IMR-90 (cell line): Measurements from ENCODE around the gene TBL3.

Experiments used
- BHLHE40 ChIP-seq: fragments of 150-350 bp; IDR thresholded peaks from 2 replicates; pipeline ENCODE4 v1.6.1; 2016; ENCODE audit warnings: mild to moderate bottlenecking, low read depth, low read length
- CHD1 ChIP-seq: IDR thresholded peaks from 2 replicates; pipeline ENCODE4 v1.6.1; 2012; ENCODE audit warnings: low read depth, low read length, improper control_type of control experiment
- FOS ChIP-seq: fragments of 150-350 bp; IDR thresholded peaks from 2 replicates; pipeline ENCODE4 v1.6.1; 2016; ENCODE audit warnings: low read depth, low read length
- MAFK ChIP-seq: IDR thresholded peaks from 2 replicates; pipeline ENCODE4 v1.6.1; 2012; ENCODE audit warnings: low read depth, low read length, improper control_type of control experiment
- MAZ ChIP-seq: IDR thresholded peaks from 2 replicates; pipeline ENCODE4 v1.6.1; 2012; ENCODE audit warnings: low read depth, mild to moderate bottlenecking, low read length, improper control_type of control experiment, moderate library complexity, borderline replicate concordance
- MXI1 ChIP-seq: IDR thresholded peaks from 2 replicates; pipeline ENCODE4 v1.6.1; 2012; ENCODE audit warnings: low read depth, mild to moderate bottlenecking, low read length, moderate library complexity, borderline replicate concordance
- POLR2A ChIP-seq: IDR thresholded peaks from 2 replicates; pipeline ENCODE4 v1.6.1; 2012; ENCODE audit warnings: mild to moderate bottlenecking, low read depth, low read length
- RAD21 ChIP-seq: IDR thresholded peaks from 2 replicates; pipeline ENCODE4 v1.6.1; 2012; ENCODE audit warnings: low read length, improper control_type of control experiment
- RFX5 ChIP-seq: IDR thresholded peaks from 2 replicates; pipeline ENCODE4 v1.8.0; 2012; ENCODE audit warnings: low read depth, mild to moderate bottlenecking, low read length, moderate library complexity
- SMC3 ChIP-seq: fragments of 150-350 bp; IDR thresholded peaks from 2 replicates; pipeline ENCODE4 v1.6.1; 2016; ENCODE audit warnings: low read depth, mild to moderate bottlenecking, antibody characterized with exemption, low read length, moderate library complexity
- USF2 ChIP-seq: fragments of 150-350 bp; IDR thresholded peaks from 2 replicates; pipeline ENCODE4 v1.6.1; 2017; ENCODE audit warnings: mild to moderate bottlenecking, antibody characterized with exemption, low read length, low read depth
- TF ChIP-seq, protein P1 (sequence below): conservative IDR thresholded peaks from 2 replicates; pipeline ENCODE4 v1.5.1; 2012; ENCODE audit warnings: mild to moderate bottlenecking, low read depth, low read length, improper control_type of control experiment
- TF ChIP-seq, protein P2 (sequence below): fragments of 150-350 bp; IDR thresholded peaks from 2 replicates; pipeline ENCODE4 v1.6.1; 2016; ENCODE audit warnings: low read depth, mild to moderate bottlenecking, low read length, moderate library complexity, borderline replicate concordance

- TF ChIP-seq POLR2A: no peak
- no peak for TF ChIP-seq USF2
- TF ChIP-seq, protein P1, sequence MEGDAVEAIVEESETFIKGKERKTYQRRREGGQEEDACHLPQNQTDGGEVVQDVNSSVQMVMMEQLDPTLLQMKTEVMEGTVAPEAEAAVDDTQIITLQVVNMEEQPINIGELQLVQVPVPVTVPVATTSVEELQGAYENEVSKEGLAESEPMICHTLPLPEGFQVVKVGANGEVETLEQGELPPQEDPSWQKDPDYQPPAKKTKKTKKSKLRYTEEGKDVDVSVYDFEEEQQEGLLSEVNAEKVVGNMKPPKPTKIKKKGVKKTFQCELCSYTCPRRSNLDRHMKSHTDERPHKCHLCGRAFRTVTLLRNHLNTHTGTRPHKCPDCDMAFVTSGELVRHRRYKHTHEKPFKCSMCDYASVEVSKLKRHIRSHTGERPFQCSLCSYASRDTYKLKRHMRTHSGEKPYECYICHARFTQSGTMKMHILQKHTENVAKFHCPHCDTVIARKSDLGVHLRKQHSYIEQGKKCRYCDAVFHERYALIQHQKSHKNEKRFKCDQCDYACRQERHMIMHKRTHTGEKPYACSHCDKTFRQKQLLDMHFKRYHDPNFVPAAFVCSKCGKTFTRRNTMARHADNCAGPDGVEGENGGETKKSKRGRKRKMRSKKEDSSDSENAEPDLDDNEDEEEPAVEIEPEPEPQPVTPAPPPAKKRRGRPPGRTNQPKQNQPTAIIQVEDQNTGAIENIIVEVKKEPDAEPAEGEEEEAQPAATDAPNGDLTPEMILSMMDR: no peak
- no peak for TF ChIP-seq RAD21
- TF ChIP-seq MAZ: no peak
- TF ChIP-seq BHLHE40: no peak
- no peak for TF ChIP-seq MXI1
- no peak for TF ChIP-seq SMC3
- TF ChIP-seq CHD1: no peak
- no peak for TF ChIP-seq FOS
- TF ChIP-seq RFX5: no peak
- TF ChIP-seq, protein P2, sequence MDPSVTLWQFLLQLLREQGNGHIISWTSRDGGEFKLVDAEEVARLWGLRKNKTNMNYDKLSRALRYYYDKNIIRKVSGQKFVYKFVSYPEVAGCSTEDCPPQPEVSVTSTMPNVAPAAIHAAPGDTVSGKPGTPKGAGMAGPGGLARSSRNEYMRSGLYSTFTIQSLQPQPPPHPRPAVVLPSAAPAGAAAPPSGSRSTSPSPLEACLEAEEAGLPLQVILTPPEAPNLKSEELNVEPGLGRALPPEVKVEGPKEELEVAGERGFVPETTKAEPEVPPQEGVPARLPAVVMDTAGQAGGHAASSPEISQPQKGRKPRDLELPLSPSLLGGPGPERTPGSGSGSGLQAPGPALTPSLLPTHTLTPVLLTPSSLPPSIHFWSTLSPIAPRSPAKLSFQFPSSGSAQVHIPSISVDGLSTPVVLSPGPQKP: no peak
- no peak for TF ChIP-seq MAFK
These were observed 33.5 kb upstream of the TBL3 start for GRCh38 chr16:1938316-1938715.
